Brain pericyte (primary cell): ENCODE data around the gene STARD4.

Experiments
- DNase-seq: peaks from one replicate; pipeline ENCODE4 v3.0.0-alpha.2; 2012; ENCODE audit warnings: low read depth, low spot score

STARD4 gene

DNA sequence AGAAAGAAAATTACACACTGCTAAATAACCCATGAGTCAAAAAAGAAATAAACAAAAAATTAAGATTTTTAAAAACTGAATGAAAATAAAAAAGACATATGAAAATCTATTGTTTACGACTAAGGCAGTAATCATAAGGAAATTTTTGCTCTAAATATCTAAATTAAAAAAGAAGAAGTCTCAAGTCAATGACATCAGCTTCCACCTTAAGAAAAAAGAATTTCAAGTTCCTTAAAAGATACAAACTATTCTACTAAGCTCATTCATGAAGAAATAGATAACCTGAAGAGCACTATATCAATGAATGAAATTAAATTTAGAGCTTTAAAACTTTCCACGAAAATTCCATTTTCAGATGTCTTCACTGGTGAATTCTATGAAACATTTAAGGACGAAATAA lies 15.7 kb upstream of the STARD4 start:
- no peak for DNase-seq

DNA sequence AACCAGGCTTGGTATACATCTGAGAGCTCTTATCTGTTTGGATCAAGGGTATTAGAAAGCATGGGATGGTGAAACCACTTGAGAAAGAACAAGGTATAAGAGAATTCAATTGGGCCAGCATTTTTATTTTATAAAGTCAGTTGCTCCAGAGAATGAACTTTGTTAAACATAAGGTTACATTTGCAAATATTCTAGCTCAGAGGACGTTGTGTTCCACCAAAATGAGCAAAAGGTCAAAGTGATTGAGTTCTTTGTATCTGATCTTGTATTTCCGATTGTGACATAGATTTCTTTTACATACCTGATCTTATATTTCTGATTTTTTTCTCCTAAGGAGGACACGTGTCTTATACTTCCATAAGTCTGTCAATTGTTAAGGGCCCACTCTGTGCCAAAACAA lies 8.6 kb upstream of the STARD4 start:
- DNase-seq, result no peak

DNA sequence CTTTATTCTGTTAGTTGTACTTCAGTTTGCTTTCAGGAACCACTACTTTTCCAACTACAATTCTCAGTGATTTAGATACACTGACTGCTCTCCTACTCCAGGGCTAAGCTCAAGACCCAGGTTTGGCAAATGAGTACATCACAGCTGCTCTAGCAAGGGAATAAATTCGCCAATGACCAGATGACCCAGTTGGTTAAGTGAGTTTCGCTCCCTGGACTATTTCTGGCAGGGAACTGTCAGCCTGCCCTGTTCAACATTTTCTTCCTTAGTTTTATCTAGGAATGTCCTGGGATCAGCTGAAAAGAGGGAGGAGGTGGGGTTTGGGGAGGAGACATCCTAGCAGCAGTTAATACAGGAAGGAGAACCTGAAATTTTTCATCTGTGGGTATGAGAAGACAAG lies 6.4 kb upstream of the STARD4 start:
- no peak for DNase-seq

DNA sequence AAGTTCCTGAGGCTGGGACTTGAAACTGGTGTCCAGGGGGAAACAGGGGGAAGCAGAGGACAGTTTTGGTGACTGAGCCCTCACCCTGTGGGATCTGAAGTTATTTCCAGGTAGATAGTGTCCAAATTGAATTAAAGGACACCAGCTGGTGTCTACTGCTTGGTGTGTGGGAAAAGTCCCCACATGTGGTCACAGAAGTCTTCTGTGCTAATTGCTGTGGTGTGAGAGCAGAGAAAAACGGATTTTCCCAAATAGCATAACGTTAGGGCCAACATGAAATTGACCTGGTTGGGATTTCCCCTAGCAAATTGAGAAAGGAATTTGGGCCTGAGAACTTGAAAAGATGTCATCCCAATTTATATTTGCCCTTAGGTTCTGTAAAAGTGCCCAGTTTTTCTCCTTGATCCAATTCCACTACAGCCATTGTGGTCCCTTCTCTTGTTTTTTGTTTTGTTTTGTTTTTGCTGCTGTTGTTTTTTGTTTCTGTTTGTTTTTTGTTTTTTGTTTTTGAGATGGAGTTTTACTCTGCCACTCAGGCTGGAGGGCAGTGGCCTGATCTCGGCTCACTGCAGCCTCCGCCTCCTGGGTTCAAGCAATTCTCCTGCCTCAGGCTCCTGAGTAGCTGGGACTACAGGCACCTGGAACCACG lies 5.6 kb upstream of the STARD4 start:
- DNase-seq, result no peak

DNA sequence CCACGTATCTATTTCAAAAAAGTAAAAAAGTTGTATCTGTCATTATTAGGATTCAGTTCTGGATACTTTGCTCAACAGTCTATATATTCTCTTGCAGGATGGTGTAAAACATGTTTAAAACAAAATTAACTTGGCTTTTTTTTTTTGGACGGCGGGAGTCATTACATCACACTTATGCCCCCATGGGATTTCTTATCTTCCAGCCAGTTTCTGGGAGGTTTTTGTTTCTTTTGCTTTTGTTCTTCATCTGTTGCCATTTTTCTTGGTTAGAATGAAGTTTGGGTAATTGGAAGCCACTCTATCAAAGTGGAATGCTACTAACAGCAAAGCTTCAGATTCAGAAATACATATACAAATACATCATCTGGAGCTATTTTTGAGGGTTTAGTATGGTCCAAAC lies 1.8 kb upstream of the STARD4 start:
- DNase-seq, result no peak

DNA sequence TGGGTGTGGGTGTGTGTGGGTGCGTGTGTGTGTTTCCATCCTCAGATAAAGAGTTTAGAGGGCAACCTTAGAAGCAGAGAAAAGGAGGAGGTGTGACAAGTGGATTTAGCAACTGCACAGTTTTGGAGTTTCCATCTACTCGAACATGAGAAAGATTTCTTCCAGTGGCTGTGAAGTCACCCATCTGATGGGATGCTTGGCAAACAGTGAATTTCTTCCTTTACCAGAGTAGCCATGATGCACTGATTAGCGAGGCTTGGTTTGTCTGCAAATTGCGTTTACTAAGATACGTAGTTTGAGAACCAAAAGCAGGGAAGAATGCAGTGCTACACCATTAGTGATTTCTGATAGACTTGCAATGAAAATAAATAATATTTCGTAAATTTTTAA lies 791 bp upstream of the STARD4 start:
- DNase-seq, result no peak

DNA sequence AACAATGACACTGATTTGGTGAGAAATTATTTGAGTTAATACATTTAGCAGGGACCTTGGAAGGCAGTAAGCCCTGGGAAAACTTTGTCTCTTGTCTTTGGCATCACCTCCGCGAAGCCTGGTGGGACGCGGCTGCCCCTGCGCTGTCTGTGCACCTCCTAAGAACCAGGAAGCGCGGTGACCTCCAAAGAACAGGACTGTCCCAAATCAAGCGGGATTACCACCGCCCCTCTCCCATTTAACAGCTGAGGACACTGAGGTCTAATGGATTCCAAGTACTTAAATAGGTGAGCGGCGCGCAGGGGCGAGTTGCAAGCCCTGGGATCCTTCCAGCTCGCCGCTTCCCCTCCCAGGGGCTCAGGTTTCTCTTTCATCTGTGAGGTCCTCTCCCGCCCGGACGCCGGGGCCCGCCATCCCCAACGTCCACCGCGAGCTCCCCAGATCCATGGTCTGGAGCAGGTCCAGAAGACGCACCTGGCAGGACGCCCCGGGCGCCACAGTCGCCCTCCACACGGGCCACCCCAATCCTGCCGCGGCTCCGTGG lies 432 bp downstream of the STARD4 start:
- no peak for DNase-seq

DNA sequence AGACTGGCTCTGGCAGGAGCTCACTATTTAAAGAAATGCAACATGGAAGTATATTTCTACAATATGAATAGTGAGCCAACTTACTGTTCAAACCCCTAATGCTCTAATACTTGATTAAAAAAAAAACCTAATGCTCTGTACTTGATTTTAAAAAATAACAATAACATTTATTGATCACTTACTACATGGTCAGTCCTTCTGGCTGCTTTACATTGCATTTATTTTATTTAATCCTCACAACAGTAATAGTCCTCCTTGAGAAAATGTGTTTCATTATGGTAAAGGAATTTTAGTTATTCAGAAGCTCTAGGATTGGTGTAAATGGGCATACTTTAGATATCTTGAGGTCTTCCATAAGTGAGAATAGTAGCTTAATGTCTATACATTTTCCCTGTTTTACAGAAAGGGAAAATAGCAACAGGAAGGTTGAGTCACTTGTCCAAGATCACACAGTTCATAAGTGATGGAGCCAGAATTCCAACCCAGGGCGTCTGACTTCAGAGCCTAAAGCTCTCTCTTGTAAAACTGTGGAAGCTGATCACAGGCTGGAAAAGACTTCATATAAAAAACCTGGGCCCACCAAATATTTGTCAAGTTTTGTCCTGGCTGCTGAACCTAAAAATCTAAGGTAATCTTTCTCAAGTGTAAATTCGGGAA lies 1.0 kb downstream of the STARD4 start:
- DNase-seq, result no peak

DNA sequence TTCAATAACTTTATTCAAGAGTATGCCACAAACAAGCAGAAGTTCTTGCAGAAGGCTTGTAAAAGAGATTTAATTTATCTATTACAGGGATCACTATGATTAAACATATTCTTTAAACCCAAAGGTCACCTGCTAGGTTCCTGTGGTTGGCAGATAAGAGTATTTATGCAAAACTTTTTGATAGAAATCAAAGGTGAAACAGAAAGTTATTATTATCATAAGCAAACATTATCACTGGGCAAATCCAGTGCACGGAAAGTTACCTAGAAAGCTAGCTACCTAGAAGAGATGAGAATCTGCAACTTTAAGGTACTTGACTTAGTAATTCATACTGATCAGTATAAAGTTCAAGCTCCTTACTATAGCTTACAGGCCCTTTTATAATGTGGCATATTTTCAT lies 3.2 kb downstream of the STARD4 start:
- DNase-seq, result no peak

DNA sequence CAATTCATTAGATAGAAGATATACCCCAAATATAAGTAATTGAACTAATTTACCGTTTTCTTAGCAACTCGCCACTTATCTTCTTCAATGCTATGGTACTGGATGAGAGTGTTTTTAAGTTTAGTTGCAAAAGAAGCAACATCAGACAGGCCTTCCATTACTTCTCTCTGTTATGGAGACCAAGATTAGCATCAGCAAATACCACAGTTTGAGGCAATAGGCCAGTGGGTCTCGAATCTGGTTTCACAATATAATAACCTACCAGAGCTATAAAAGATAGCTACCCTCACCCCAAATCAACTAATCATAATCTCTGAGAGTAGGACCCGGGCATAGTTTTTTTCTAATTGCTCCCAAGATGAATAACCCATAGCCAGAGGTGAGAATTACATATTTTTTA lies 5.1 kb downstream of the STARD4 start:
- no peak for DNase-seq

DNA sequence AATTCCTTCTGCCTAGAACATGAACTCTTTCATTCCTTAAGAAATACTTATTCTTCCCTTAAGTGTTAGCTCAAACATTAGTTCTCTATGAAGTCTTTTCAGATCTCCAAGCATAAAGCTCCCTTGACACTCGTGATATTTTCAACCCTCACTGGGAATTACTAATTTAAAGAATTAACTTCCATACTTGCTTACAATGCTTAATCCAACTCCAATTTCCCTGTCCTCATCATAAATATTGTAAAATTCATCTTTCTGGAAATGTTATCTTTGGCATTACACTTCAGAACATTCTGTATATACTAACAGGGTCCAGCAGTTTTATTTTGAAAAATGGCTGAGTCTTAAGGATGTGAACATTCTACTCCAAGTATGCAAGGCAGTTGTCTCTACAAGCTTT lies 7.2 kb downstream of the STARD4 start:
- DNase-seq, result no peak

DNA sequence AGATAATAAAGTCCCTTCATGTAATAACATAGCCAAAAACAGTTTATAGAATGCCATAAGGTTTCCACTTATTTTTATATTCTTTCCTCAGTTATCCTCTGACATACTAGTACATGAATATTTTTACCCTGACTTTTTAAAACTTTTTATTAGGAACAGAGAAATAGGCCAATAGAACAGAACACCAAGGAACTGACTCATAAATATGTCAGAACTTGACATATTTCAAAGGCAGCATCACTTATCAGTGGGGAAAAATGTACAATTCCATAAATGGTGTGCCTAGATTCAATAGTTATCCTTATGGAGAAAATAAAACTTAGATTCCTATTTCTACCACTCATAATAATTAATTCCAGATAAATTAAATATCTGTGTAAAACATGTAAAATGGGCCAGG lies 9.4 kb downstream of the STARD4 start:
- DNase-seq, result no peak

DNA sequence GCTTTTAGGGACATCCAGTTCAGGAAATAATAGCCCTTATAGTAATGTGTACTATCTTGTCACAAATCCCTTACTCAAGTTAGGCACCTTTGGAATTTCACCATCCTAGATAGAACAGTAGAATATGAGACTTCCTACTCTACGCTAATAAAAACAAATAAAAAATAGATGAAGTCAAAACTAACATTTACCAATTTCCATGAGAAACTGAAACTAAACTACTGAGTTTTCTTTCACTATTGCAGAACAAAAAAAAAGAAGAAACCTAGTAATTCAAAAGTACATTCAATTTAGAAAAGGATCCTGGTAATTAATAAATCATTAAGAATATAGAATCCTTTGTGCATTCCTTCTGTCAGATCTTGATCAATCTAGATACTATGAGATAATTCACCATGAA lies 14.0 kb downstream of the STARD4 start:
- no peak for DNase-seq

DNA sequence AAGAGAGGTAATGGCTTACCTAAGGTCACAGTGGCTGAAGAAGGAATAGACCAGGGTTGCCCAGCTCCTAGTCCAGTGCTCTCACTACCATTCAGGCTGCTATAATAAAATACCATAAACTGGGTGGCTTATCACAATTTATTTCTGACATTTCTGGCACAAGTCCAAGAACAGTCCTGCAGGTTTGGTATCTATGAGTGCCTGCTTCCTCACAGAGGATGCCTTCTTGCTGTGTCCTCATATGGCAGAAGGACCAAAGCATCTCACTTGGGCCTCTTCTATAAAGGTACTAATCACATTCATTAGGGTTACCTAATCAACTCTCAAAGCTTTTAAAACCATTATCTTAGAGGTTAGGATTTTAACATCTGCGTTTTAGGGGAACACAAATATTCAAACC lies 17.2 kb downstream of the STARD4 start:
- no peak for DNase-seq

DNA sequence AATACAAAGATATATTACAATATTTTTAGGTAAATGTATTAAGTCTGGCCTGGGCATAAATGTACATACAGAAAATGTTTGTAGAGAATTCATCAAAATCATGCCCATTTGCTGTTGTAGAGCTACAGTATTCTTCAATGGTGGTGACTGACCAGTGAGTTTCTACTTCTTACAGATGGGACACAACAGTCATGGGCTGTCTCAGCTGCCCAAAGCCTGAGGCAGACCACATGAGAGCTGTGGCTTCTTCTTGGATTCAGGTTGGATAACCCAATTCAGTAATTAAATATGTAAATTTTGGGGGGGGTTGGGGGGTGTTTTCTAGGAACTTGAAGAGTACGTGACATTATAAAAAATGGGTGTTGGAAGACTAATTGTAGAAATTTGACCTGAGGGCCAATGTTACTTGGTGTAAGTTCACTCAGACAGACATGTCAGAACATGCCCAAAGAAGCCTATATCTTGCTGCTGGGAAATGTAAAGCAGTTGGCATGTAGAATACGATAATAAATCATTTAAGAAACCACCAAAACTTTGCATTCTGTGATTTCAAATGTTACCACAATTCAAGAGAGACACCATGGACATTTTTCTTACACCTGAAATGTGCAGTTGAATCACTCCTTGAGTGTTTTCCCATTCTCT lies 17.9 kb downstream of the STARD4 start:
- no peak for DNase-seq

DNA sequence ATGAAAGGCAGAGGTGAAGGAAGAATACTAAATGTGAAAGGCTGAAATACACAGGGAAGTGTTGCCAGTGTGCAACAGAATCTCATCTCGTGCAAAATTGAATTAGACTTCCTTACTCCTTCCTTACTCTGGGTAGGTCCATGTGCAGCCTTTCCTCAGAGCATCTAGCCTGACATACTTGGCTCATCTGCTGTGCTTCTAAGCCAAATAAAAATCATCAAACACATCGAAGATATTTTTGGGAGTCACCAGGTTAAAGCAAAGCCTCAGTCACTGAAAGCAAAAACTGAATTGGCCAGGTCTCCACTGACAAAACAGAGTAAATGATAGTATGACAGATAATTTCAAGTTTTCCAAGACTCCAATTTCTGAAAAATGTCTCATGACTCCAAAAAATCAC lies 19.3 kb downstream of the STARD4 start:
- no peak for DNase-seq

DNA sequence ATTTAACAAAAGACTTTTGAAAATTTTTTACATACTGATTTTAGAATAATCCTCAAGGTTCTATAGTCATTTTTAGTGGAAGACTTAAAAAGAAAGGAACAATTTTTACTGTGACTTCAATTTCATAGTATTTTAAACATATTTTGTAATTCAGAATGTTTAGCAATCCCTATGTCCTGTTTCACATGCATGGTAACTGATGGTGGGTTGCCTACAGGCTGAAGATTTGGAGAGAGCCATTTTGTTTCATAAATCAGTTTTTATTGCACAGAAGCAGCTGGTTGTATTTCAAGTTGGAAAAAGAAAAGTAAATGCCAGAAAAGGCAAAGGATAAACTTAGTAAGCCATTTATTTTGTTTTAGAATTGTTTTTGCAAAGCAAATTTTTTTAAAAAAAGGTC lies 24.0 kb downstream of the STARD4 start:
- DNase-seq, result no peak

DNA sequence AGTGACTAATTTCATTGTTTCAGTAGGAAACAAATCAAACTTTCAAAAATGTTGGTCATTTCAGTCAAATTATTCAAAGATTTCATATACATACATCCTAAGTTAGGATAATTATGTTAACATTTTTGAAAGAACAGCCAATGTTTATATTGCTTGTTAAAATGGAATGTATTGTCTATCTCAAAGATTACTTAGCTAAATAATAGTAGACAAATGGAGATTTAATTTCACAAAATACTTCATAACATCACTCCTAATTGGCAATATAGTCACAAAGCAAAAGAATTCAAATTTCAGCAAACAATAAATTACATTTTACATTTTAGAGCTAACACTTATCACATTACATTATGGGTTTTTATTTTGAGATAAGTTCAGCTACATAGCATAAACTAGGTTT lies 25.4 kb downstream of the STARD4 start:
- no peak for DNase-seq

DNA sequence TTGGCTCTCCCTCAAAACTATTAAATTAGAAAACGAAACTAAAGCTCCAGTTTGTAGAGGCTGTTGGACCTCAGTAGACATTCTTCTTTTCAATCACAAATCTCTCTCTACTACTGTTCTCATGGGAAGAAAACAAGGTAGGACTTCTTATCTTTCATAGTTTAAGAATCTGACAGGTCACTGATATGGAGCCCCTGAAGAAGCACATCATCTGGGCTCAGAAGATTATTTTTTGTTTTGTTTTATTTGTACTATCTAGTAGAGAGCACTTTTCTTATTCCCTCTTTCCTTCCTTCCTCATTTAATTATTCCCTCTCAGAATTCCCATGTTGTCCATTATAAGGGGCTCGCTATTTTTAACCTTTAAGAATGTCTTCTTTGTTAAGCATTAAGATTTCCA lies 26.3 kb downstream of the STARD4 start:
- DNase-seq, result no peak

DNA sequence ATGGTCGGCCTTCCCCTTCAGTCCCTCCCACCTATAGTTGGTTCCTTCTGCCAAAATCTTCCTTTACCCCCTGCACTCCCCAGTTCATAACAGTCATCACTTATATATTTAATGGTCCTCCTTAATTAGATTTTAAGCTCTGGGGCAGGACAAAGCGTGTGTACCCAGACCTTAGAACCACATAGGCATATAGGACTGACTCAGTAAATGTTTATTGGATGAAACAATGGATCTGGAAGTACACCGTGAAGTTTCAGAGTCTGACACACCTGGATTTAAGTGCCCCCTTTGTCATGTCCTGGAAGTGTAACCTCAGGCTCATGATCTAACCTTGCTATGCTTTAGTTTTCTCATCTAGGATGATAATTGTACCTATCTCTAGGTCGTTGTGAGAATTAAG lies 32.0 kb downstream of the STARD4 start:
- DNase-seq, result no peak

DNA sequence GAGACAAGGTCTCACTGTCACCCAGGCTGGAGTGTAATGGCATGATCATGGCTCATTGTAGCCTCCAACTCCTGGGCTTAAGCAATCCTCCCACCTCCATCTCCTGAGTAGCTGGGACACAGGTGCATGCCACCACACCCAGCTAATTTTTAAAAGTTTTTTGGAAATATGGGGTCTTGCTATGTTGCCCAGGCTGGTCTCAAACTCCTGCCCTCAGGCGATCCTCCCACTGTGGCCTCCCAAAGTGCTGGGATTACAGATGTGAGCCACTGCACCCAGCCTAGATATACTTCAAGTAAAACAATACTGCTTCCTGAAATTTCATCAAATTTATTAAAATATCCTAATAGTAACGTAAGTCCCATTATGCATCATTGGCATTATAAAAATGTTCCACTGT lies 33.4 kb downstream of the STARD4 start:
- DNase-seq, result no peak

DNA sequence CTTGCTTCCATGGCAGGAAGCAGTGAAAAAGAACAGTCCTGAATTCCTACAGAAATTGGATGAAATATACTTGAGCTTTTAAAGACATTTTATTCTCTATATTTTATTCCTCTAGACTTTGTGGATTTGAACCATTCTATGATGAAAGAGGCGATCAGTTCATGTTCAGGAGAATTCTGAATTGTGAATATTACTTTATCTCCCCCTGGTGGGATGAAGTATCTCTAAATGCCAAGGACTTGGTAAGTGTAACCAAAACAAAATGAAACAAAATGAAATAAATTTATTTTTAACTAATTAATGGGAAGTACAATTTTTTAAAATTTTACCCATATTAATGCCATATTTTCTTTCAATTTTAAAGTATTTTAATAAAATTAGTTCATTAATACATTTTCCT lies 34.1 kb downstream of the STARD4 start:
- no peak for DNase-seq

DNA sequence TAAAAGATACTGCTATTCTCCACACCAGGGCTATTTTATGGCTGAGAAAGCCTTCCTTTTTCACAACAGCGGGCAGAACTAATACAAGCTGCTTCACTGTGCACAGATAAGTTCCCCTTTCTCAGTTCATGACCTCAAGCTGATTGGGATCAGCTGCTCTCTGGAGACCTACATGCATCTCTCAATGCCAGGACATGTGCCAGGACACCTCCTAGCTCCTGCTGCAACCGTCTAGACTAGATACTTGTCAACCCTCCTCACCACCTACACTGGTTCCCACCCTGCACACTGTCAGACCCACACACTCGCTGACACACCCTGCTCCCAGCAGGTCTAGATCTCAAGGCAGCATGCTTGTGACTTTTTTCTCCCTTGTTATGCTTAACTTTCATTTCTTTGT lies 39.8 kb downstream of the STARD4 start:
- DNase-seq, result no peak
